Ramos (cell line): ENCODE results near the gene TIMM10B.

ENCODE experiments used
- in situ Hi-C: fragments of 300-500 bp; cut with MboI; formaldehyde crosslinking; loops from one replicate; pipeline ENCODE4 v1.14.3; 2022; ENCODE audit warnings: low sequenced_read_pairs; ENCODE audit not compliant: unreplicated experiment

TIMM10B gene

GRCh38 chr11:6481012-6481923 is at the start of gene TIMM10B, which contains the start of gene ARFIP2:
TIMM10B (plus strand) TSS chr11:6481501; CDS start chr11:6481517, 16 bp downstream.
ARFIP2 (minus strand) TSS chr11:6481331; CDS start chr11:6480421, 910 bp downstream.
- in situ Hi-C loops, result no loop called here

- in situ Hi-C loops, result no loop called here
Observed at GRCh38 chr11:6431861-6432260, 49.4 kb upstream of the TIMM10B start.

GRCh38 chr11:6433998-6434660 is 47.2 kb upstream of the TIMM10B start:
- in situ Hi-C loops, result no loop called here

GRCh38 chr11:6437423-6437822 is 43.9 kb upstream of the TIMM10B start:
- in situ Hi-C loops, result no loop called here

- in situ Hi-C loops, result no loop called here
Observed at GRCh38 chr11:6437993-6438392, 43.3 kb upstream of the TIMM10B start.

- in situ Hi-C loops, result no loop called here
Observed at GRCh38 chr11:6438979-6439571, 42.2 kb upstream of the TIMM10B start.

GRCh38 chr11:6440906-6441358 is 40.4 kb upstream of the TIMM10B start, which contains the start of gene HPX:
HPX (minus strand) TSS chr11:6440987; CDS start chr11:6440963, 24 bp downstream.
- in situ Hi-C loops, result loop anchor here (5.0 kb wide), 1 partner anchor 59 kb away; no protein-coding TSS in a partner anchor

- in situ Hi-C loops, result loop anchor here (5.0 kb wide), 1 partner anchor 60 kb away; no protein-coding TSS in a partner anchor
Observed at GRCh38 chr11:6442441-6442840, 38.9 kb upstream of the TIMM10B start.

GRCh38 chr11:6443269-6444003 is 37.9 kb upstream of the TIMM10B start:
- in situ Hi-C loops, result loop anchor here (5.0 kb wide), 1 partner anchor 61 kb away; no protein-coding TSS in a partner anchor

- in situ Hi-C loops, result no loop called here
Observed at GRCh38 chr11:6448574-6448973, 32.7 kb upstream of the TIMM10B start.

GRCh38 chr11:6452219-6452618 is 29.1 kb upstream of the TIMM10B start:
- in situ Hi-C loops, result no loop called here

- in situ Hi-C loops, result no loop called here
Observed at GRCh38 chr11:6453152-6453551, 28.1 kb upstream of the TIMM10B start.

GRCh38 chr11:6455070-6455469 is 26.2 kb upstream of the TIMM10B start:
- in situ Hi-C loops, result no loop called here

GRCh38 chr11:6456361-6457073 is 24.8 kb upstream of the TIMM10B start:
- in situ Hi-C loops, result no loop called here

GRCh38 chr11:6457581-6458320 is 23.6 kb upstream of the TIMM10B start:
- in situ Hi-C loops, result no loop called here

- in situ Hi-C loops, result no loop called here
Observed at GRCh38 chr11:6458352-6459098, 22.8 kb upstream of the TIMM10B start.

- in situ Hi-C loops, result no loop called here
Observed at GRCh38 chr11:6459099-6459450, 22.2 kb upstream of the TIMM10B start.
